ENCODE data around the gene ZNF438.

- TF ChIP-seq TAF1 (IDR thresholded peaks at IDR 0.05; ENCODE audit: borderline replicate concordance, insufficient read depth, low read length) = no peak
- TF ChIP-seq POLR2AphosphoS5 (IDR thresholded peaks at IDR 0.05; ENCODE audit: low read depth, low read length) = no peak
- no peak for TF ChIP-seq REST (IDR thresholded peaks at IDR 0.05; ENCODE audit: insufficient read depth in 1 of 2, low read depth in 2 of 2, low read length in 2 of 2)
- no peak for TF ChIP-seq SIN3A (IDR thresholded peaks at IDR 0.05; ENCODE audit: borderline replicate concordance, insufficient read depth, low read length)
- TF ChIP-seq FOXP2 (optimal IDR thresholded peaks at IDR 0.05; ENCODE audit: borderline replicate concordance, extremely low read depth, extremely low read length, insufficient read depth) = no peak
Observed at GRCh38 chr10:30970760-30971460, 60.8 kb downstream of the ZNF438 start.
